Measurements from ENCODE around the gene ELMO2. TPM values are rescaled to one million over a fixed set of nuclear protein-coding genes. Genes with fewer than 3 reads are reported as not detected.

ELMO2 gene
- total and polyA plus RNA-seq, 2 experiments from 2014 or later, result 38.4 to 51.1 TPM

DNA sequence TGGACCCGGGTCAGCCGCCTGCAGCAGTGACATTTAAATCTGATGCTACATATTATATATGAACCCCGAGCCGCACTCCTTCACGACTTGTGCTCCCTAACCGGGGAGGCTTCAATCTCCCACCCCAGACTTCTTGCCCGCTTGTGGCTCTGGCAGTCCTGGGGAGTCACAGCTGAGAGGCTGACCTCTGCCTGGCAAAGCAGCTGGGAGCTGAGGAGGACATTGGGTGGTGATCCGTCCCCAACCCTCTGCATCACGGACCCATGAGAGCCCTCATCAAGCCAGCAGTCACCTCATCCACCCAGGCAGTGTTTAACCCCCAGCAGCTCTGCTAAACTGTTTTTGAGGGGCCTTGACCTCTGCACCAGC is 64.4 kb downstream of the ELMO2 start:
- Histone ChIP-seq H3K9me2 (ENCODE audit: insufficient read depth) (no peaks in the 10 kb centered on the region), H3K4me2 (ENCODE audit: unreplicated experiment) (no peak overlapping the region), H3F3A (ENCODE audit: insufficient read depth) (no peaks in the 10 kb centered on the region), H3K4me3 (no peak overlapping the region), H3K9ac (no peak overlapping the region), H3K36me3 (ENCODE audit: low read depth) (no peaks in the 10 kb centered on the region), H3K9me3 (ENCODE audit: low read depth) (no peaks in the 10 kb centered on the region), H3K27ac (no peak overlapping the region), H3K27me3 (replicated peaks; ENCODE audit: insufficient read depth) (peaks cover 64% of the 10 kb centered on the region), H3K4me1 (ENCODE audit: insufficient read depth) (no peaks in the 10 kb centered on the region), H2AFZ (no peak overlapping the region), H4K20me1 (ENCODE audit: insufficient read depth) (no peaks in the 10 kb centered on the region), H3K79me2 (ENCODE audit: insufficient read depth) (no peaks in the 10 kb centered on the region)
- no peak for TF ChIP-seq EZH2phosphoT487 (IDR thresholded peaks at IDR 0.05; ENCODE audit: insufficient read depth, low read depth)
- TF ChIP-seq EZH2 (IDR thresholded peaks at IDR 0.05; ENCODE audit: insufficient read depth, poor library complexity, severe bottlenecking), result no peak
- in situ Hi-C loops (cut with MboI), result loop anchor here (10.0 kb wide), 1 partner anchor 207 kb away; no protein-coding TSS in a partner anchor
- no peak for DNase-seq
- WGBS, 2 experiments (ENCODE audit: low coverage in 1 of 2, low lambda C conversion rate in 2 of 2, missing lambda C conversion rate in 2 of 2), result 20 to 27% methylated on average over 9 of the region's 9 CpGs

DNA sequence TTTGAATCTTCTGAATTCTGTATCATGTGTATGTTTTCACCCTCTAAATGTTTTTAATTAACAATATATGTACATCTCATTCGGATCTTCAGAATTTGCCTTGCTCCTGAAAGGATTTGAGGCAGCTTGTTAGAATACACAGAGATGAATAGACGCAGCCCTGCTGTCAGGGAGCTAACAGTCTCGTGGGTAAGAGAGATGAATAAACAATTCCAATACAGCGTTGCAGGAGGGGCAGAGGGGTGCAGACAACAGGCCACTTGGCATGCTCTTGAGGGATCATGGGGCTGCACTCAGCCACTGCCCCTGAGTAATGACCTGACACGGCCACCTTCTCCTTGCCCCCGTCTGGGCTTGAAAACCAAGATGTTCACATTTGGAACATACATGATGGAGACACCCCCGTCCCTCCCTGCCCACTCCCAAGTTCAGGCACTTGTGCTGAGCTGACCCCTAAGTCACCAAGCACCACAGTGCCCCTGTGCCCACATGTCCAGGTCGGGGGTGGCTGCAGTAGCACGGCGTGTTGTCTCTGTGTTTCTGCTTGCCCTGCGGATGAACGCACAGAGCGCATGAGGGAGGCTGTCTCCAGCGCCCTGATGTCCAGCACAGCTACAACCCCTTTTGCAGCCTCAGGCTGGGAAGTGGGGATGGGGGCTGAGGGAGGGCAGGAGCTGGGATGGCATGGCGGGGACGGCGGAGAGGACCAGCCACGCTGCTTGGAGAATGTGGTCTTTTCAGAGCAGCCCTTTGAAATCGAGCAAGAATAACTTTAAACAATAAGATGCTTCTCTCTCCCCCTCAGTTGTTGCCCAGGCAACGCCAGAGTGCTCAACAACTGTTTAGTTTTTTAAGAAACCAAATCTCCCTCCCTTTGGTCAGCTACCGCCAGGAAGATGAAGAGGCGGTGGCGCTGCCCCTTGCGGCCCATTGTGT is 65.1 kb downstream of the ELMO2 start:
- in situ Hi-C loops (cut with MboI), result loop anchor here (10.0 kb wide), 1 partner anchor 207 kb away; no protein-coding TSS in a partner anchor
- no peak overlapping the region for H3K4me3 ChIP-seq
- 23 to 26% methylated on average over 23 to 24 of the region's 24 CpGs for WGBS, 2 experiments (ENCODE audit: low coverage in 1 of 2, low lambda C conversion rate in 2 of 2, missing lambda C conversion rate in 2 of 2)
- H3F3A ChIP-seq (ENCODE audit: insufficient read depth), result no peaks in the 10 kb centered on the region
- H3K79me2 ChIP-seq (ENCODE audit: insufficient read depth), result no peaks in the 10 kb centered on the region
- no peaks in the 10 kb centered on the region for H3K4me1 ChIP-seq (ENCODE audit: insufficient read depth)
- no peaks in the 10 kb centered on the region for H3K9me3 ChIP-seq (ENCODE audit: low read depth)
- H3K27ac ChIP-seq, result no peak overlapping the region
- TF ChIP-seq EZH2 (IDR thresholded peaks at IDR 0.05; ENCODE audit: insufficient read depth, poor library complexity, severe bottlenecking) (no peak), EZH2phosphoT487 (IDR thresholded peaks at IDR 0.05; ENCODE audit: insufficient read depth, low read depth) (no peak)
- no peaks in the 10 kb centered on the region for H4K20me1 ChIP-seq (ENCODE audit: insufficient read depth)
- H3K9me2 ChIP-seq (ENCODE audit: insufficient read depth), result no peaks in the 10 kb centered on the region
- no peaks in the 10 kb centered on the region for H3K36me3 ChIP-seq (ENCODE audit: low read depth)
- H3K27me3 ChIP-seq (replicated peaks; ENCODE audit: insufficient read depth), result peaks cover 71% of the 10 kb centered on the region
- H3K9ac ChIP-seq, result no peak overlapping the region
- H2AFZ ChIP-seq, result no peak overlapping the region
- no peak for DNase-seq
- no peak overlapping the region for H3K4me2 ChIP-seq (ENCODE audit: unreplicated experiment)

DNA sequence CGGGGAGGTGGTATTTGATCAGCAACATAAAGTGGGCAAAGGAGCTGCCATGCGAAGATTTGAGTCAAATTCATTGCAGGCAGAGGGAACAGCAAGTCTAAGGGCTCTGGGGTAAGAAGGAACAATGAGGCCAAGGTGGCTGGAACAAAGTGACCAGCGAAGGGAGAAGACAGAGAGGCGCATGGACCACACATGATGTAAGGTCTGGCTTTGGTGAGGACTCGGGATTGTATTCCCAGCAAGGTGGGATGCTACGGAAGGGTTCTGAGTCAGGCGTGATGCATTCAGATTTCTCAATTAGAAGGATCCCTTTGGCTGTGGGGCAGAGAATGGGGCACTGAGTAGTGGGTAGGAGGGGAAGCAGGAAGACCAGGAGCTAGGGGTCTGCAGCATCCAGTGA is 67.4 kb downstream of the ELMO2 start:
- Histone ChIP-seq H3K36me3 (ENCODE audit: low read depth) (no peaks in the 10 kb centered on the region), H3K27me3 (replicated peaks; ENCODE audit: insufficient read depth) (peaks cover 82% of the 10 kb centered on the region), H3F3A (ENCODE audit: insufficient read depth) (no peaks in the 10 kb centered on the region), H2AFZ (no peak overlapping the region), H3K9me2 (ENCODE audit: insufficient read depth) (no peaks in the 10 kb centered on the region), H3K79me2 (ENCODE audit: insufficient read depth) (no peaks in the 10 kb centered on the region), H4K20me1 (ENCODE audit: insufficient read depth) (no peaks in the 10 kb centered on the region), H3K4me3 (no peak overlapping the region), H3K4me2 (ENCODE audit: unreplicated experiment) (no peak overlapping the region), H3K9ac (no peak overlapping the region), H3K27ac (no peak overlapping the region), H3K4me1 (ENCODE audit: insufficient read depth) (no peaks in the 10 kb centered on the region), H3K9me3 (ENCODE audit: low read depth) (no peaks in the 10 kb centered on the region)
- no peak for DNase-seq
- TF ChIP-seq EZH2phosphoT487 (IDR thresholded peaks at IDR 0.05; ENCODE audit: insufficient read depth, low read depth), result no peak
- TF ChIP-seq EZH2 (IDR thresholded peaks at IDR 0.05; ENCODE audit: insufficient read depth, poor library complexity, severe bottlenecking), result no peak
- 45 to 52% methylated on average over 7 of the region's 7 CpGs for WGBS, 2 experiments (ENCODE audit: low coverage in 1 of 2, low lambda C conversion rate in 2 of 2, missing lambda C conversion rate in 2 of 2)
- in situ Hi-C loops (cut with MboI), result no loop called here

DNA sequence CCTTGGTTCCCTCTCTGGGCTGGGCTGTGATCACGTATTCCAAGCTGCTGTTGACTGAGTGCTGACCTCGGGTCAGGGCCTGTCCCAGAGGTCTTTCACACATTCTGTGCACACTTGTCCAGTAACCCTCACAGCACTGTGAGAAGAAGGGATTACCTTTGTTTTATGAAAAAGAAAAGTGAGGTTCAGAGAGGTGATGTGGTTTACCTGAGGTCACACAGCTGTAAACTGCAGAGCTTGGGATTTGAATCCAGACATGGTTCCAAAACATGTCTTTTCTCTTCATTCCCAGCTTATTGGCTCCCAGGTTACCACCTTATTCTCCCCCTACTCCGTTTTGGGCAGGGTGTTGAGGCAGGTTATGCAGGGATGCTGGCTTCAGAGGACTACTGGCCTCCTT is 69.7 kb downstream of the ELMO2 start:
- Histone ChIP-seq H3K9ac (no peak overlapping the region), H3K4me2 (ENCODE audit: unreplicated experiment) (no peak overlapping the region), H3K36me3 (ENCODE audit: low read depth) (no peaks in the 10 kb centered on the region), H3K27me3 (replicated peaks; ENCODE audit: insufficient read depth) (peaks cover 69% of the 10 kb centered on the region), H3K4me3 (no peak overlapping the region), H3K4me1 (ENCODE audit: insufficient read depth) (no peaks in the 10 kb centered on the region), H3F3A (ENCODE audit: insufficient read depth) (no peaks in the 10 kb centered on the region), H3K27ac (no peak overlapping the region), H3K79me2 (ENCODE audit: insufficient read depth) (no peaks in the 10 kb centered on the region), H3K9me3 (ENCODE audit: low read depth) (no peaks in the 10 kb centered on the region), H4K20me1 (ENCODE audit: insufficient read depth) (no peaks in the 10 kb centered on the region), H3K9me2 (ENCODE audit: insufficient read depth) (no peaks in the 10 kb centered on the region), H2AFZ (no peak overlapping the region)
- WGBS, 2 experiments (ENCODE audit: low coverage in 1 of 2, low lambda C conversion rate in 2 of 2, missing lambda C conversion rate in 2 of 2), result 34 to 38% methylated on average over 3 of the region's 3 CpGs
- no peak for DNase-seq
- TF ChIP-seq EZH2phosphoT487 (IDR thresholded peaks at IDR 0.05; ENCODE audit: insufficient read depth, low read depth), result no peak
- in situ Hi-C loops (cut with MboI), result no loop called here

Data from GM23248 (cell line).